HepG2 (cell line): Measurements from ENCODE around the gene CD7. TPM values are rescaled to one million over a fixed set of nuclear protein-coding genes. Genes with fewer than 3 reads are reported as not detected.

Source experiments
- ARID2 ChIP-seq: sonication (generic); formaldehyde crosslinking; IDR thresholded peaks from 2 replicates; pipeline ENCODE4 v1.8.1; 2022; ENCODE audit warnings: mild to moderate bottlenecking, missing genetic modification reagents, borderline replicate concordance
- DRAP1 ChIP-seq: IDR thresholded peaks from 2 replicates; pipeline ENCODE4 v1.6.1; 2016; ENCODE audit warnings: missing genetic modification reagents, missing compliant biosample characterization
- HDAC2 ChIP-seq: sonication (generic); formaldehyde crosslinking; IDR thresholded peaks from 2 replicates; pipeline ENCODE4 v1.4.0; 2020; ENCODE audit warnings: missing genetic modification reagents
- HMG20A ChIP-seq: IDR thresholded peaks from 2 replicates; pipeline ENCODE4 v1.6.1; 2016; ENCODE audit warnings: borderline replicate concordance
- HNRNPL ChIP-seq: fragments of 200-400 bp; formaldehyde crosslinking; IDR thresholded peaks from 2 replicates; pipeline ENCODE4 v1.6.1; 2017; ENCODE audit warnings: mild to moderate bottlenecking, low read depth, low read length
- KAT2B ChIP-seq: fragments of 150-350 bp; IDR thresholded peaks from 2 replicates; pipeline ENCODE4 v1.6.1; 2014; ENCODE audit warnings: low read depth, low read length, borderline replicate concordance
- MBD4 ChIP-seq: IDR thresholded peaks from 2 replicates; pipeline ENCODE4 v1.6.1; 2012; ENCODE audit warnings: low read length, inconsistent platforms, borderline replicate concordance
- RAD21 ChIP-seq: fragments of 450-650 bp; formaldehyde crosslinking; IDR thresholded peaks from 2 replicates; pipeline ENCODE4 v1.5.0; 2020; ENCODE audit warnings: mild to moderate bottlenecking
- ZBTB21 ChIP-seq: sonication (generic); formaldehyde crosslinking; IDR thresholded peaks from 2 replicates; pipeline ENCODE4 v1.4.0; 2020; ENCODE audit warnings: missing genetic modification reagents
- ZNF20 ChIP-seq: sonication (generic); formaldehyde crosslinking; IDR thresholded peaks from 2 replicates; pipeline ENCODE4 v1.4.0; 2020; ENCODE audit warnings: mild to moderate bottlenecking, moderate library complexity, missing genetic modification reagents
- ZNF772 ChIP-seq: sonication (generic); formaldehyde crosslinking; IDR thresholded peaks from 2 replicates; pipeline ENCODE4 v1.5.0; 2020; ENCODE audit warnings: mild to moderate bottlenecking, missing genetic modification reagents
- ZNF841 ChIP-seq: sonication (generic); formaldehyde crosslinking; IDR thresholded peaks from 2 replicates; pipeline ENCODE4 v1.8.1; 2023; ENCODE audit warnings: missing genetic modification reagents, borderline replicate concordance
- polyA plus RNA-seq, 8 experiments: library from polyadenylated mRNA; depleted of rRNA in 3 of 8; stranded (reverse) in 7 of 8; unstranded in 1 of 8; fragments of >200 nt; fragmentation: Illumina TruSeq in 4 of 8; extraction: Trizol in 4 of 8; gene quantifications; 2 replicates each; pipeline versions ENCODE4 v1.2.1 to v1.2.3, GENCODE V29; 2011 to 2016; ENCODE audit warnings: low read depth in 4 of 8, missing spikeins in 1 of 8, mixed read lengths in 1 of 8; ENCODE audit not compliant: insufficient read depth in 1 of 8
- total RNA-seq, 5 experiments: library from RNA; depleted of rRNA; stranded (reverse); fragments of >200 nt; fragmentation: Illumina TruSeq; extraction: Trizol; gene quantifications; 2 replicates each; pipeline ENCODE4 v1.2.3, GENCODE V29; 2016; ENCODE audit warnings: low read depth in 1 of 5
- TF ChIP-seq, protein P1 (sequence below): sonication (generic); formaldehyde crosslinking; IDR thresholded peaks from 2 replicates; pipeline ENCODE4 v1.4.0; 2020; ENCODE audit warnings: missing genetic modification reagents, borderline replicate concordance
- TF ChIP-seq, protein P2 (sequence below): IDR thresholded peaks from 2 replicates; pipeline ENCODE4 v1.6.1; 2016; ENCODE audit warnings: low read depth, missing genetic modification reagents, missing compliant biosample characterization
- TF ChIP-seq, protein P3 (sequence below): sonication (generic); formaldehyde crosslinking; IDR thresholded peaks from 2 replicates; pipeline ENCODE4 v1.4.0; 2020; ENCODE audit warnings: missing genetic modification reagents
- TF ChIP-seq, protein P4 (sequence below): sonication (generic); formaldehyde crosslinking; IDR thresholded peaks from 2 replicates; pipeline ENCODE4 v1.8.0; 2022; ENCODE audit warnings: mild to moderate bottlenecking, missing genetic modification reagents, moderate library complexity

The CD7 gene
- total and polyA plus RNA-seq, 2 of the 13 experiments (the other 11 are each of a cell fraction or from before 2014, with no cell fraction given) = 67.6 to 76.4 TPM

GRCh38 chr17:82298538-82299421 is 18.6 kb downstream of the CD7 start (continued):
- TF ChIP-seq DRAP1 (no peak), KAT2B (no peak), ZNF20 (CRISPR knock-in tag) (no peak), HNRNPL (peak; percentile 87), ZNF772 (CRISPR knock-in tag) (0 out of 2 replicates have a peak, but pooled peaks have one; percentile 5), HDAC2 (CRISPR knock-in tag) (no peak; the same call in 1 of the 2 replicates), HMG20A (CRISPR knock-in tag) (no peak), ZBTB21 (CRISPR knock-in tag) (no peak), RAD21 (CRISPR knock-in tag) (peak; percentile 4; the same call in 1 of the 2 replicates), MBD4 (no peak), ZNF841 (CRISPR knock-in tag) (no peak), ARID2 (CRISPR knock-in tag) (no peak)
- TF ChIP-seq, protein P1, sequence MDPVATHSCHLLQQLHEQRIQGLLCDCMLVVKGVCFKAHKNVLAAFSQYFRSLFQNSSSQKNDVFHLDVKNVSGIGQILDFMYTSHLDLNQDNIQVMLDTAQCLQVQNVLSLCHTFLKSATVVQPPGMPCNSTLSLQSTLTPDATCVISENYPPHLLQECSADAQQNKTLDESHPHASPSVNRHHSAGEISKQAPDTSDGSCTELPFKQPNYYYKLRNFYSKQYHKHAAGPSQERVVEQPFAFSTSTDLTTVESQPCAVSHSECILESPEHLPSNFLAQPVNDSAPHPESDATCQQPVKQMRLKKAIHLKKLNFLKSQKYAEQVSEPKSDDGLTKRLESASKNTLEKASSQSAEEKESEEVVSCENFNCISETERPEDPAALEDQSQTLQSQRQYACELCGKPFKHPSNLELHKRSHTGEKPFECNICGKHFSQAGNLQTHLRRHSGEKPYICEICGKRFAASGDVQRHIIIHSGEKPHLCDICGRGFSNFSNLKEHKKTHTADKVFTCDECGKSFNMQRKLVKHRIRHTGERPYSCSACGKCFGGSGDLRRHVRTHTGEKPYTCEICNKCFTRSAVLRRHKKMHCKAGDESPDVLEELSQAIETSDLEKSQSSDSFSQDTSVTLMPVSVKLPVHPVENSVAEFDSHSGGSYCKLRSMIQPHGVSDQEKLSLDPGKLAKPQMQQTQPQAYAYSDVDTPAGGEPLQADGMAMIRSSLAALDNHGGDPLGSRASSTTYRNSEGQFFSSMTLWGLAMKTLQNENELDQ (CRISPR knock-in tag) = no peak
- TF ChIP-seq, protein P2, sequence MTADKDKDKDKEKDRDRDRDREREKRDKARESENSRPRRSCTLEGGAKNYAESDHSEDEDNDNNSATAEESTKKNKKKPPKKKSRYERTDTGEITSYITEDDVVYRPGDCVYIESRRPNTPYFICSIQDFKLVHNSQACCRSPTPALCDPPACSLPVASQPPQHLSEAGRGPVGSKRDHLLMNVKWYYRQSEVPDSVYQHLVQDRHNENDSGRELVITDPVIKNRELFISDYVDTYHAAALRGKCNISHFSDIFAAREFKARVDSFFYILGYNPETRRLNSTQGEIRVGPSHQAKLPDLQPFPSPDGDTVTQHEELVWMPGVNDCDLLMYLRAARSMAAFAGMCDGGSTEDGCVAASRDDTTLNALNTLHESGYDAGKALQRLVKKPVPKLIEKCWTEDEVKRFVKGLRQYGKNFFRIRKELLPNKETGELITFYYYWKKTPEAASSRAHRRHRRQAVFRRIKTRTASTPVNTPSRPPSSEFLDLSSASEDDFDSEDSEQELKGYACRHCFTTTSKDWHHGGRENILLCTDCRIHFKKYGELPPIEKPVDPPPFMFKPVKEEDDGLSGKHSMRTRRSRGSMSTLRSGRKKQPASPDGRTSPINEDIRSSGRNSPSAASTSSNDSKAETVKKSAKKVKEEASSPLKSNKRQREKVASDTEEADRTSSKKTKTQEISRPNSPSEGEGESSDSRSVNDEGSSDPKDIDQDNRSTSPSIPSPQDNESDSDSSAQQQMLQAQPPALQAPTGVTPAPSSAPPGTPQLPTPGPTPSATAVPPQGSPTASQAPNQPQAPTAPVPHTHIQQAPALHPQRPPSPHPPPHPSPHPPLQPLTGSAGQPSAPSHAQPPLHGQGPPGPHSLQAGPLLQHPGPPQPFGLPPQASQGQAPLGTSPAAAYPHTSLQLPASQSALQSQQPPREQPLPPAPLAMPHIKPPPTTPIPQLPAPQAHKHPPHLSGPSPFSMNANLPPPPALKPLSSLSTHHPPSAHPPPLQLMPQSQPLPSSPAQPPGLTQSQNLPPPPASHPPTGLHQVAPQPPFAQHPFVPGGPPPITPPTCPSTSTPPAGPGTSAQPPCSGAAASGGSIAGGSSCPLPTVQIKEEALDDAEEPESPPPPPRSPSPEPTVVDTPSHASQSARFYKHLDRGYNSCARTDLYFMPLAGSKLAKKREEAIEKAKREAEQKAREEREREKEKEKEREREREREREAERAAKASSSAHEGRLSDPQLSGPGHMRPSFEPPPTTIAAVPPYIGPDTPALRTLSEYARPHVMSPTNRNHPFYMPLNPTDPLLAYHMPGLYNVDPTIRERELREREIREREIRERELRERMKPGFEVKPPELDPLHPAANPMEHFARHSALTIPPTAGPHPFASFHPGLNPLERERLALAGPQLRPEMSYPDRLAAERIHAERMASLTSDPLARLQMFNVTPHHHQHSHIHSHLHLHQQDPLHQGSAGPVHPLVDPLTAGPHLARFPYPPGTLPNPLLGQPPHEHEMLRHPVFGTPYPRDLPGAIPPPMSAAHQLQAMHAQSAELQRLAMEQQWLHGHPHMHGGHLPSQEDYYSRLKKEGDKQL = no peak
- TF ChIP-seq, protein P3, sequence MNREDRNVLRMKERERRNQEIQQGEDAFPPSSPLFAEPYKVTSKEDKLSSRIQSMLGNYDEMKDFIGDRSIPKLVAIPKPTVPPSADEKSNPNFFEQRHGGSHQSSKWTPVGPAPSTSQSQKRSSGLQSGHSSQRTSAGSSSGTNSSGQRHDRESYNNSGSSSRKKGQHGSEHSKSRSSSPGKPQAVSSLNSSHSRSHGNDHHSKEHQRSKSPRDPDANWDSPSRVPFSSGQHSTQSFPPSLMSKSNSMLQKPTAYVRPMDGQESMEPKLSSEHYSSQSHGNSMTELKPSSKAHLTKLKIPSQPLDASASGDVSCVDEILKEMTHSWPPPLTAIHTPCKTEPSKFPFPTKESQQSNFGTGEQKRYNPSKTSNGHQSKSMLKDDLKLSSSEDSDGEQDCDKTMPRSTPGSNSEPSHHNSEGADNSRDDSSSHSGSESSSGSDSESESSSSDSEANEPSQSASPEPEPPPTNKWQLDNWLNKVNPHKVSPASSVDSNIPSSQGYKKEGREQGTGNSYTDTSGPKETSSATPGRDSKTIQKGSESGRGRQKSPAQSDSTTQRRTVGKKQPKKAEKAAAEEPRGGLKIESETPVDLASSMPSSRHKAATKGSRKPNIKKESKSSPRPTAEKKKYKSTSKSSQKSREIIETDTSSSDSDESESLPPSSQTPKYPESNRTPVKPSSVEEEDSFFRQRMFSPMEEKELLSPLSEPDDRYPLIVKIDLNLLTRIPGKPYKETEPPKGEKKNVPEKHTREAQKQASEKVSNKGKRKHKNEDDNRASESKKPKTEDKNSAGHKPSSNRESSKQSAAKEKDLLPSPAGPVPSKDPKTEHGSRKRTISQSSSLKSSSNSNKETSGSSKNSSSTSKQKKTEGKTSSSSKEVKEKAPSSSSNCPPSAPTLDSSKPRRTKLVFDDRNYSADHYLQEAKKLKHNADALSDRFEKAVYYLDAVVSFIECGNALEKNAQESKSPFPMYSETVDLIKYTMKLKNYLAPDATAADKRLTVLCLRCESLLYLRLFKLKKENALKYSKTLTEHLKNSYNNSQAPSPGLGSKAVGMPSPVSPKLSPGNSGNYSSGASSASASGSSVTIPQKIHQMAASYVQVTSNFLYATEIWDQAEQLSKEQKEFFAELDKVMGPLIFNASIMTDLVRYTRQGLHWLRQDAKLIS (CRISPR knock-in tag) = no peak
- TF ChIP-seq, protein P4, sequence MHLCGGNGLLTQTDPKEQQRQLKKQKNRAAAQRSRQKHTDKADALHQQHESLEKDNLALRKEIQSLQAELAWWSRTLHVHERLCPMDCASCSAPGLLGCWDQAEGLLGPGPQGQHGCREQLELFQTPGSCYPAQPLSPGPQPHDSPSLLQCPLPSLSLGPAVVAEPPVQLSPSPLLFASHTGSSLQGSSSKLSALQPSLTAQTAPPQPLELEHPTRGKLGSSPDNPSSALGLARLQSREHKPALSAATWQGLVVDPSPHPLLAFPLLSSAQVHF (CRISPR knock-in tag) = no peak
